HL-60/S4 treated with phorbol 12-myristate 13-acetate at 8.2 ng/mL for 4 days and 3 days (cell line): Measurements from ENCODE around the gene PTGR3.

Source experiments
- in situ Hi-C: fragments of 300-500 bp; cut with MboI; formaldehyde crosslinking; loops from 2 replicates; pipeline ENCODE4 v1.15.0; 2022; ENCODE audit warnings: low sequenced_read_pairs

Gene PTGR3, protein sequence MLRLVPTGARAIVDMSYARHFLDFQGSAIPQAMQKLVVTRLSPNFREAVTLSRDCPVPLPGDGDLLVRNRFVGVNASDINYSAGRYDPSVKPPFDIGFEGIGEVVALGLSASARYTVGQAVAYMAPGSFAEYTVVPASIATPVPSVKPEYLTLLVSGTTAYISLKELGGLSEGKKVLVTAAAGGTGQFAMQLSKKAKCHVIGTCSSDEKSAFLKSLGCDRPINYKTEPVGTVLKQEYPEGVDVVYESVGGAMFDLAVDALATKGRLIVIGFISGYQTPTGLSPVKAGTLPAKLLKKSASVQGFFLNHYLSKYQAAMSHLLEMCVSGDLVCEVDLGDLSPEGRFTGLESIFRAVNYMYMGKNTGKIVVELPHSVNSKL

GRCh38 chr18:75209129-75209950 is at the start of gene PTGR3:
Gene PTGR3, minus strand, starts transcription at chr18:75209139. Its CDS starts 81 bp downstream, at chr18:75209058.
- in situ Hi-C loops: no loop called here

DNA sequence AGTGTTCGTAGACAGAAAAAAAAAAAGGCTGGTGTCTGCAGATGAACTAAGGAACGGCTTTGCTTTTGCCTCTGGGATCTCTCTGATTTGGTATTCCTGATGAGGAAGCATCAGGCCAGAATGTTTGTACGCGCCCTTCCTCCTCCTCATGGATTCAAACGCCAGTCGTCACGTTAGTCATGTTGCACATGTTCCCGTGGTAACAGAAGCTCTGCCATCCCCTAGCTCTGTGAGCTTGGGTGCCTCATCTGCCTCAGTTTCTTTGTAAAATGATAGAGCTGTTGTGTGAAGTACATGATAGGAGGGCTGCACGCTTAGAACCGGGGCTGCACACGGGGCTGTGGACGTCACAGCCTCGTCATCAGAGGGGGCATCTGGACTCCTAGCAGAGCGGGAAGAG is 48.7 kb upstream of the PTGR3 start:
- in situ Hi-C loops: no loop called here

DNA sequence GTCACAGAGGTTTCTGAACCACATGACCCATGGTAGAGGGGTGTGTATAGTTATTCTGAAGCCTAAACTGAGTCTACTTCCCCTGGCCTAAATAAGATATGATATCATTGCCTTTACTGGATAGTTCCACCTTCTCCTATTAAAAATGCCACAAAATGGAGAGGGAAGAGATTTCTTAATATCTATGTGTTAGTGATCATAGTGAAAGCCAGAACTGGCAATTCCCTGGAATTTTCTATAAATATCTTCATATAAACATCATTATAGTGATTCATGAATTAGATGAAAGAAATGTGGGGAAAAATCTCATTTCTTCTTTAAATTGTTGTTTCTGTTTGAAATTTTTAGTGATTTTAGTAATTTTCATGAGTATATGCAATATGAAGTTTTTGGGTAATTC is 47.4 kb upstream of the PTGR3 start:
- in situ Hi-C loops: no loop called here

DNA sequence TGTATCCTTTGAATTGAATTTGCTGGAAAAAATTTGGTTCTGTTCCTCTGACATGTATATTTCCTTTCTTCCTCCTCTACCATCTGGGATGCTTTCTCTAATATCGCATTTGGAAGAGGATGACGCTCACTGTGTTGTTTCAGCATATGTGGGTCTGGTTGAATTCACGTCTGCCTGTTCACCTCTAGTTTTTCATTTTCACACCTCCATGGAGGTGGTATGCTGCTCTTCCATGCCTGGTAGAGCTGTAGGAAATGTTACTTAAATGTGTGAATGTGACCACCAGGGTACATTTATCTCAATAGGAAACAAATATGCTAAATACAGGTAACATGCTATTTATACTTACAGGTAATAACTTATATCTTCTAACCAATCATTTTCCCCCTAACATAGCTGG is 46.2 kb upstream of the PTGR3 start:
- in situ Hi-C loops: no loop called here

GRCh38 chr18:75253784-75254183 is 44.8 kb upstream of the PTGR3 start:
- in situ Hi-C loops: no loop called here

- in situ Hi-C loops: no loop called here
Measured at GRCh38 chr18:75253043-75253442, 44.1 kb upstream of the PTGR3 start.

GRCh38 chr18:75252136-75252535 is 43.2 kb upstream of the PTGR3 start:
- in situ Hi-C loops: no loop called here

GRCh38 chr18:75251466-75251865 is 42.5 kb upstream of the PTGR3 start:
- in situ Hi-C loops: no loop called here

DNA sequence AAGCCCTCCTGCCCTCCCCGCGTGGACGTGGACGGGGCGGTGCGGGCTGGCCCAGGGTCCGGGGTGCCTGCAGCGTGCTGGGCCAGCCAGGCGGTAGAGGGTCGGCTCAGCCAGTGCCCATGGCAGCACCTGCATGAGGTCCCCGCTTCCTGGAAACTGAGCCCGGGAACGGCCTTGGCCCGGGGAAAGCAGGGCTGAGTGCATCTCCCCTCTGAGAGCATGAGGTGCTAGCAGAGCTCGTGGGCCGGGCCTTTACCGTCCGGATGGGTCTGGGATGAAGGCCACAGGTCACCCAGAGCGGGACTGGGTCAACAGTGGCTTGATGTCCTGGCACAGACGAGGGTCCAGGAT is 41.5 kb upstream of the PTGR3 start:
- in situ Hi-C loops: no loop called here

GRCh38 chr18:75249672-75250470 is 40.9 kb upstream of the PTGR3 start:
- in situ Hi-C loops: no loop called here

- in situ Hi-C loops: no loop called here
Measured at GRCh38 chr18:75249175-75249518, 40.2 kb upstream of the PTGR3 start.

GRCh38 chr18:75248426-75249174 is 39.7 kb upstream of the PTGR3 start:
- in situ Hi-C loops: no loop called here

- in situ Hi-C loops: no loop called here
Measured at GRCh38 chr18:75247611-75248421, 38.9 kb upstream of the PTGR3 start.

- in situ Hi-C loops: no loop called here
Measured at GRCh38 chr18:75246721-75247610, 38.0 kb upstream of the PTGR3 start.

DNA sequence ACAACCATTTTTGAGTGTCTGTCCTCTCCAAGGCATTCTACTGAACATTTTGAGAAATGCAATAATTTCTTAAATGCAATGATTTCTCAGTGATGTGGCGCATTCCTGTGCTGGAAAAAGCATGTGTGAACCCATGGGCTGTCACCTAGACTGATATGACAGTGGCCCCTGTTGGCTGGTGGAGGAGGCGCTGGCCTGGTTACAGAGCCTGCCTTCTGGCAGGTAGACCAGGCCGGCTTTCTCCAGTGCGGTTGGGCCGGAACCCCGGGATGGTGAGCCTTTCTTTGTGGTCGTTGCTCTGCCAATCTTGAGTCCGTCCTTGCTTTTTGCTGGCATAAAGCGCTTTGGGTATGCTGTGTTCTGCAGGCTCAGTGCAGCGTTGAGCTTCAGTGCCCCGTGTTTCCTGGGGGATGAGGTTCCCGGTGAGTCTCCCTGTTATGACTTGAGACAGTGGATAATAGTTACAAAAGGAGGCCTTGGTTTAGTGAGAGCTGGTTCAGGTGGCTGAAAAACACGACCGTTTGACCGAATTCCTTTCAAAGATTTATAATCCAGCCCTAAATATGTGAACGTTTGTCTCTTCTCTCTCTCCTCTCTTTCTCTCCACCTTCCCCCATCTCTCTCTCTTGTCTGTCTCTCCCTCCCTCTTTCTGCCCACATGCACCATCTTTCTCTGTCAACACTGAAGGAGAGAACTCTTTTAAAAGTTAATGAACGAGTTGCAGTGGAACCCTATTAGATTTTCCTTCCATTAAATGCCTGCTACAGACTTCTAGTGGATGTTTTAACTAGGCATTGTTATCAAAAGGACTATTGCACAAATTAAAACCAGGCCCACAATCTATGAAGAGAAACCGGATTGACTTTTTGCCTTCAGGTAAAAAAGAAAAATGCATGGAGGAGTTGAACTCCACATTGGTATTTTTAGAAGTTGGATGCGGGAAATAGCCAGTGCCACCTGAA is 35.7 kb upstream of the PTGR3 start:
- in situ Hi-C loops: no loop called here

- in situ Hi-C loops: no loop called here
Measured at GRCh38 chr18:75241705-75242104, 32.8 kb upstream of the PTGR3 start.

DNA sequence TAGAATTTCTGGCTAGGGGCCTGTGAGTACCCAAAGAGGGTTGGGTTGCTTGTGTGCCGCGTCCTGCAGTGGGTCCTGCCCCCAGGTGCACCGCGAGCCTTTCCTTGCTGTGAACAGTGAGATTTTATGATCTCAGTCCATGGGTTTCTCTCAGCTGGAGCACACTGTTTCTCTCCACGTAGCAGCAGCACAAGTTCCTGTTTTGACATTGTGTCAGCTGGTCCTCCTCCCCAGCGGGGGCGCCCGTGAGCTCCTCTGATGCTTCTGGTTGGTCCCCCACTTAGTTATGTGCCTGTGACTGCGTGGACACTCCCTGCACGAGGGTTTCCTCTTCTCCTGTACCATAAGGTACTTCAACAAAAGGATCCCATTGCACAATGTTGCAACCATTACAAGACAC is 31.5 kb upstream of the PTGR3 start:
- in situ Hi-C loops: no loop called here

GRCh38 chr18:75238786-75239185 is 29.8 kb upstream of the PTGR3 start:
- in situ Hi-C loops: no loop called here
